GM12878 (cell line): Measurements from ENCODE around the gene NACA. TPM values are rescaled to one million over a fixed set of nuclear protein-coding genes. Genes with fewer than 3 reads are reported as not detected.

Experiments used
- ATAC-seq: fragments of 200-7000 bp; cut with Tn5 transposase; 3 replicates; pipeline ENCODE4 v1.9.1; 2020; ENCODE audit warnings: mild to moderate bottlenecking, moderate library complexity
- BruUV-seq: library from RNA; stranded (reverse); fragments of 400-500 nt; replicated peaks from 2 replicates; lab custom pipeline; 2021; lab: Mats Ljungman, UMichigan
- CTCF ChIA-PET: fragments of 300-600 bp; sonication (Branson Sonifier 250); formaldehyde crosslinking; extraction: SDS; loops from one replicate; lab custom pipeline; 2021; ENCODE audit warnings: inconsistent platforms; lab: Yijun Ruan, JAX
- POLR2A ChIA-PET: fragments of 350-600 bp; formaldehyde crosslinking; extraction: SDS; loops from one replicate; lab custom pipeline; 2021; ENCODE audit warnings: inconsistent platforms; lab: Charles Lee
- RAD21 ChIA-PET: fragments of 300-600 bp; sonication (Branson Sonifier 250); formaldehyde crosslinking; loops from one replicate; lab custom pipeline; 2023; ENCODE audit warnings: antibody characterized with exemption; ENCODE audit not compliant: unreplicated experiment; lab: Charles Lee
- SMC1A ChIA-PET: fragments of 300-600 bp; sonication (Branson Sonifier 250); formaldehyde crosslinking; loops from one replicate; lab custom pipeline; 2023; ENCODE audit not compliant: unreplicated experiment, uncharacterized antibody; lab: Charles Lee
- DNase-seq: peaks from one replicate; pipeline ENCODE4 v3.0.0-alpha.2; 2011; ENCODE audit warnings: low read depth, low spot score
- FAIRE-seq: peaks from 3 replicates; lab custom pipeline; 2011; peaks lifted over from hg19 to GRCh38; lab: Jason Lieb, UNC
- H2AFZ ChIP-seq: 2 replicates; pipeline ENCODE4 v1.6.0; 2011; ENCODE audit warnings: low read depth, low read length, control low read depth; ENCODE audit not compliant: control insufficient read depth
- H3K27ac ChIP-seq: 2 replicates; pipeline ENCODE4 v1.5.1; 2011; ENCODE audit warnings: control low read depth; ENCODE audit not compliant: control insufficient read depth, insufficient read depth
- H3K27me3 ChIP-seq, 2 experiments: replicated peaks in 1 of 2; 2 replicates each; pipeline versions ENCODE4 v1.6.0 to v1.6.1; 2011; ENCODE audit warnings: low read length in 1 of 2; ENCODE audit not compliant: control insufficient read depth in 2 of 2, insufficient read depth in 2 of 2
- H3K36me3 ChIP-seq, 2 experiments: 2 replicates each; pipeline ENCODE4 v1.5.1; 2011; ENCODE audit warnings: low read length in 1 of 2; ENCODE audit not compliant: control insufficient read depth in 2 of 2, insufficient read depth in 2 of 2
- H3K4me1 ChIP-seq: 2 replicates; pipeline ENCODE4 v1.6.1; 2011; ENCODE audit warnings: mild to moderate bottlenecking, low read length, moderate library complexity, mixed read lengths; ENCODE audit not compliant: control insufficient read depth, insufficient read depth
- H3K4me2 ChIP-seq: 2 replicates; pipeline ENCODE4 v1.6.0; 2011; ENCODE audit warnings: control low read depth; ENCODE audit not compliant: control insufficient read depth, insufficient read depth
- H3K4me3 ChIP-seq: fragments of 200-600 bp; sonication (generic); 2 replicates; pipeline ENCODE4 v1.5.1; 2016
- H3K79me2 ChIP-seq: 2 replicates; pipeline ENCODE4 v1.6.0; 2011; ENCODE audit warnings: low read length; ENCODE audit not compliant: control insufficient read depth, insufficient read depth
- H3K9ac ChIP-seq: 2 replicates; pipeline ENCODE4 v1.8.0; 2011; ENCODE audit warnings: low read length, control low read depth, mixed read lengths; ENCODE audit not compliant: control insufficient read depth, insufficient read depth
- H3K9me3 ChIP-seq: replicated peaks from 3 replicates; pipeline ENCODE4 v1.5.1; 2011; ENCODE audit warnings: mild to moderate bottlenecking, low read length; ENCODE audit not compliant: control insufficient read depth, insufficient read depth
- H4K20me1 ChIP-seq: 2 replicates; pipeline ENCODE4 v1.6.0; 2011; ENCODE audit not compliant: control insufficient read depth, insufficient read depth
- ATF7 ChIP-seq: fragments of 450-650 bp; IDR thresholded peaks from 2 replicates; pipeline ENCODE4 v1.6.1; 2016; ENCODE audit warnings: low read depth, mild to moderate bottlenecking
- BRCA1 ChIP-seq: IDR thresholded peaks from 2 replicates; pipeline ENCODE4 v1.6.1; 2011; ENCODE audit warnings: low read depth, low read length, improper control_type of control experiment
- ETV6 ChIP-seq, 2 experiments: fragments of 450-650 bp in 1 of 2; IDR thresholded peaks in 1 of 2; conservative IDR thresholded peaks in 1 of 2; 2 replicates each; pipeline ENCODE4 v1.6.1; 2014; ENCODE audit warnings: antibody characterized with exemption in 1 of 2, borderline replicate concordance in 1 of 2, low read depth in 1 of 2, mild to moderate bottlenecking in 1 of 2, moderate library complexity in 1 of 2
- HDAC2 ChIP-seq: fragments of 200-600 bp; sonication (generic); IDR thresholded peaks from 2 replicates; pipeline ENCODE4 v1.6.1; 2017
- HDGF ChIP-seq: fragments of 450-650 bp; IDR thresholded peaks from 2 replicates; pipeline ENCODE4 v1.6.1; 2016; ENCODE audit warnings: antibody characterized with exemption
- POLR2AphosphoS5 ChIP-seq: IDR thresholded peaks from 2 replicates; pipeline ENCODE4 v1.6.1; 2011; ENCODE audit warnings: mild to moderate bottlenecking, low read length, inconsistent platforms
- SIX5 ChIP-seq: IDR thresholded peaks from 2 replicates; pipeline ENCODE4 v1.6.1; 2011; ENCODE audit warnings: mild to moderate bottlenecking, low read depth, low read length, moderate library complexity; ENCODE audit not compliant: severe bottlenecking
- SMAD5 ChIP-seq: IDR thresholded peaks from 2 replicates; pipeline ENCODE4 v1.6.1; 2016; ENCODE audit warnings: antibody characterized with exemption, low read depth
- SPI1 ChIP-seq: IDR thresholded peaks from 2 replicates; pipeline ENCODE4 v1.6.1; 2011; ENCODE audit warnings: low read depth, mild to moderate bottlenecking, low read length, moderate library complexity, borderline replicate concordance; ENCODE audit not compliant: insufficient read depth
- WRNIP1 ChIP-seq: IDR thresholded peaks from 2 replicates; pipeline ENCODE4 v1.6.1; 2011; ENCODE audit warnings: low read depth, low read length, improper control_type of control experiment, borderline replicate concordance
- WGBS: methylation state at CpG from one replicate; pipeline ENCODE4 v1.1.6; 2016; ENCODE audit warnings: low lambda C conversion rate; ENCODE audit not compliant: insufficient replicate concordance, insufficient coverage; ENCODE audit errors: missing lambda C conversion rate; 5-methylcytosine and 5-hydroxymethylcytosine counted together
- in situ Hi-C: fragments of 300-500 bp; cut with MboI; formaldehyde crosslinking; loops from 9 replicates; pipeline ENCODE4 v1.14.3; 2018; ENCODE audit warnings: mixed read lengths
- intact Hi-C: fragments of 100-400 bp; cut with micrococcal nuclease; formaldehyde crosslinking; loops from one replicate; pipeline ENCODE4 v1.14.2; 2022; ENCODE audit not compliant: unreplicated experiment
- polyA plus RNA-seq, 11 experiments: library from polyadenylated mRNA; depleted of rRNA in 4 of 11; unstranded in 6 of 11; stranded (reverse) in 5 of 11; fragments of >200 nt; fragmentation: Nextera tagmentation in 4 of 11; fragmentation: Illumina TruSeq in 1 of 11; extraction: Ambion mirVana in 4 of 11; extraction: Trizol in 1 of 11; gene quantifications; 1 replicate in 1 of 11; 2 replicates in 10 of 11; pipeline versions ENCODE4 v1.2.1 to v1.2.3, GENCODE V29; 2011 to 2016; ENCODE audit warnings: inconsistent platforms in 2 of 11, missing spikeins in 2 of 11, low read depth in 1 of 11
- total RNA-seq, 4 experiments: library from RNA; depleted of rRNA in 3 of 4; stranded (reverse); fragments of >200 nt in 3 of 4; fragmentation: Illumina TruSeq in 1 of 4; extraction: Trizol in 1 of 4; gene quantifications; 2 replicates each; pipeline versions ENCODE4 v1.2.1 to v1.2.3, GENCODE V29; 2013 to 2021
- TF ChIP-seq, protein P1 (sequence below): IDR thresholded peaks from 2 replicates; pipeline ENCODE4 v1.6.1; 2011; ENCODE audit warnings: low read depth, mild to moderate bottlenecking, low read length, moderate library complexity, borderline replicate concordance; ENCODE audit errors: extremely low read depth
- TF ChIP-seq, protein P2 (sequence below): fragments of 450-650 bp; IDR thresholded peaks from 2 replicates; pipeline ENCODE4 v1.6.1; 2016; ENCODE audit warnings: mild to moderate bottlenecking

The NACA gene
- total and polyA plus RNA-seq, 10 of the 15 experiments (the other 5 are each of a cell fraction or from before 2014, with no cell fraction given), result 1,181 to 2,782 (median 1,905) TPM

GRCh38 chr12:56724701-56724971, 463 bp downstream of the NACA start (continued):
- TF ChIP-seq HDAC2 (no peak), BRCA1 (no peak)
- TF ChIP-seq, protein P1, sequence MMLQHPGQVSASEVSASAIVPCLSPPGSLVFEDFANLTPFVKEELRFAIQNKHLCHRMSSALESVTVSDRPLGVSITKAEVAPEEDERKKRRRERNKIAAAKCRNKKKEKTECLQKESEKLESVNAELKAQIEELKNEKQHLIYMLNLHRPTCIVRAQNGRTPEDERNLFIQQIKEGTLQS, result no peak
- TF ChIP-seq, protein P2, sequence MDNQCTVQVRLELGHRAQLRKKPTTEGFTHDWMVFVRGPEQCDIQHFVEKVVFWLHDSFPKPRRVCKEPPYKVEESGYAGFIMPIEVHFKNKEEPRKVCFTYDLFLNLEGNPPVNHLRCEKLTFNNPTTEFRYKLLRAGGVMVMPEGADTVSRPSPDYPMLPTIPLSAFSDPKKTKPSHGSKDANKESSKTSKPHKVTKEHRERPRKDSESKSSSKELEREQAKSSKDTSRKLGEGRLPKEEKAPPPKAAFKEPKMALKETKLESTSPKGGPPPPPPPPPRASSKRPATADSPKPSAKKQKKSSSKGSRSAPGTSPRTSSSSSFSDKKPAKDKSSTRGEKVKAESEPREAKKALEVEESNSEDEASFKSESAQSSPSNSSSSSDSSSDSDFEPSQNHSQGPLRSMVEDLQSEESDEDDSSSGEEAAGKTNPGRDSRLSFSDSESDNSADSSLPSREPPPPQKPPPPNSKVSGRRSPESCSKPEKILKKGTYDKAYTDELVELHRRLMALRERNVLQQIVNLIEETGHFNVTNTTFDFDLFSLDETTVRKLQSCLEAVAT, result no peak
- TF ChIP-seq, all 136 proteins: peak for 2

GRCh38 chr12:56723889-56724700, 1.0 kb downstream of the NACA start:
- H2AFZ ChIP-seq, result no peak overlapping the region
- DNase-seq, result no peak
- ChIA-PET RAD21 (interaction anchor here (1.4 kb wide), 1 partner anchor 79 kb away, joined by 3 read pairs; no protein-coding TSS in a partner anchor), SMC1A (interaction anchor here (0.6 to 2.7 kb wide), 10 partner anchors 26 to 98 kb away, joined by 3 to 10 read pairs (median 3); partner anchors contain the start of gene PTGES3), CTCF (interaction anchor here (1.4 kb wide), 1 partner anchor 279 kb away, joined by 3 read pairs; no protein-coding TSS in a partner anchor), POLR2A (interaction anchor here (0.5 to 3.7 kb wide), 9 partner anchors 10 to 89 kb away, joined by 3 to 21 read pairs (median 7); partner anchors contain the start of gene PTGES3)
- TF ChIP-seq WRNIP1 (0 out of 2 replicates have a peak, but pooled peaks have one; percentile 60), POLR2AphosphoS5 (0 out of 2 replicates have a peak, but pooled peaks have one; percentile 55), ATF7 (no peak), SMAD5 (no peak), SIX5 (no peak), HDGF (no peak), SPI1 (no peak), ETV6 (conservative IDR thresholded peaks at IDR 0.05 in 1 of 2, IDR thresholded peaks at IDR 0.05 in 1 of 2; ENCODE audit: borderline replicate concordance in 1 of 2, low read depth in 1 of 2) (no peak)
- intact Hi-C loops (loop anchor here (2.0 kb wide), 1 partner anchor 87 kb away; no protein-coding TSS in a partner anchor), in situ Hi-C loops (no loop called here)
- no peak for ATAC-seq
- H3K9me3 ChIP-seq, result no peaks in the 10 kb centered on the region
- H3K9ac ChIP-seq, result peak overlapping the region; percentile 99
- peaks cover 61% of the 10 kb centered on the region for H3K79me2 ChIP-seq
- H3K4me3 ChIP-seq, result peak overlapping the region; percentile 97
- H3K36me3 ChIP-seq, result peaks cover 11 to 32% of the 10 kb centered on the region in 2 experiments
- H3K4me2 ChIP-seq, result peak overlapping the region; percentile 91
- no peak for FAIRE-seq
- peaks cover 23% of the 10 kb centered on the region for H4K20me1 ChIP-seq
- BruUV-seq, result no TSS peak
- H3K27me3 ChIP-seq, result no peaks in the 10 kb centered on the region
- under 1% methylated on average over 14 of the region's 14 CpGs for WGBS
- H3K27ac ChIP-seq, result peak overlapping the region; percentile 93
- H3K4me1 ChIP-seq, result peaks cover 34% of the 10 kb centered on the region
